HEK293 (cell line): ENCODE results near the gene ZNF687.

Experiments
- CTCF ChIA-PET: fragments of 350-600 bp; formaldehyde crosslinking; extraction: SDS; loops from one replicate; lab custom pipeline; 2021; ENCODE audit warnings: antibody characterized with exemption; lab: Yijun Ruan, JAX
- POLR2A ChIA-PET: fragments of 300-600 bp; formaldehyde crosslinking; extraction: SDS; loops from one replicate; lab custom pipeline; 2020; ENCODE audit warnings: antibody characterized with exemption, inconsistent platforms; lab: Yijun Ruan, JAX
- H3K27ac ChIP-seq: fragments of 200-500 bp; sonication (Bioruptor generic); 2 replicates; pipeline ENCODE4 v1.5.1; 2014; ENCODE audit warnings: low read depth, low read length, control low read depth, inconsistent platforms; ENCODE audit errors: extremely low read depth
- H3K36me3 ChIP-seq, 2 experiments: fragments of 200-500 bp in 1 of 2; sonication (Bioruptor generic) in 1 of 2; 1 replicate in 1 of 2; 2 replicates in 1 of 2; pipeline ENCODE4 v1.5.1; 2014 to 2017; ENCODE audit warnings: inconsistent platforms in 2 of 2, low read length in 2 of 2; ENCODE audit not compliant: control insufficient read depth in 2 of 2, insufficient read depth in 1 of 2
- H3K4me1 ChIP-seq: fragments of 200-500 bp; sonication (Bioruptor generic); 2 replicates; pipeline ENCODE4 v1.5.1; 2014; ENCODE audit warnings: mild to moderate bottlenecking, low read length, inconsistent platforms; ENCODE audit not compliant: control insufficient read depth, insufficient read depth
- H3K4me3 ChIP-seq: 2 replicates; pipeline ENCODE4 v1.5.1; 2011; ENCODE audit warnings: low read depth, mild to moderate bottlenecking, control low read depth, low read length, moderate library complexity
- H3K9me3 ChIP-seq: fragments of 200-500 bp; sonication (Bioruptor generic); 2 replicates; pipeline ENCODE4 v1.5.1; 2014; ENCODE audit warnings: low read depth, low read length, inconsistent platforms; ENCODE audit not compliant: control insufficient read depth, insufficient read depth
- GFI1B ChIP-seq: fragments of 450-650 bp; formaldehyde crosslinking; IDR thresholded peaks from 2 replicates; pipeline ENCODE4 v1.5.1; 2016; ENCODE audit warnings: missing biosample characterization, missing genetic modification characterization
- GLI4 ChIP-seq: fragments of 450-650 bp; formaldehyde crosslinking; IDR thresholded peaks from 2 replicates; pipeline ENCODE4 v1.5.1; 2016; ENCODE audit warnings: missing biosample characterization, missing genetic modification characterization
- MZF1 ChIP-seq: fragments of 450-650 bp; formaldehyde crosslinking; IDR thresholded peaks from 2 replicates; pipeline ENCODE4 v1.5.1; 2017; ENCODE audit warnings: missing biosample characterization, missing genetic modification characterization, borderline replicate concordance
- REST ChIP-seq: fragments of 450-650 bp; formaldehyde crosslinking; IDR thresholded peaks from 2 replicates; pipeline ENCODE4 v1.5.1; 2016; ENCODE audit warnings: missing biosample characterization, missing genetic modification characterization
- ZBTB49 ChIP-seq: fragments of 450-650 bp; formaldehyde crosslinking; IDR thresholded peaks from 2 replicates; pipeline ENCODE4 v1.5.1; 2016; ENCODE audit warnings: missing biosample characterization, missing genetic modification characterization, low read depth
- ZNF121 ChIP-seq: fragments of 450-650 bp; formaldehyde crosslinking; IDR thresholded peaks from 2 replicates; pipeline ENCODE4 v1.5.1; 2016; ENCODE audit warnings: missing biosample characterization, missing genetic modification characterization
- ZNF140 ChIP-seq: fragments of 450-650 bp; formaldehyde crosslinking; IDR thresholded peaks from 2 replicates; pipeline ENCODE4 v1.5.1; 2016; ENCODE audit warnings: missing biosample characterization, missing genetic modification characterization
- ZNF16 ChIP-seq: fragments of 450-650 bp; formaldehyde crosslinking; IDR thresholded peaks from 2 replicates; pipeline ENCODE4 v1.5.1; 2016; ENCODE audit warnings: low read depth, missing biosample characterization, missing genetic modification characterization
- ZNF184 ChIP-seq: fragments of 450-650 bp; IDR thresholded peaks from 2 replicates; pipeline ENCODE4 v1.5.1; 2018; ENCODE audit warnings: missing biosample characterization, mild to moderate bottlenecking, missing genetic modification characterization
- ZNF266 ChIP-seq: fragments of 450-650 bp; formaldehyde crosslinking; IDR thresholded peaks from 2 replicates; pipeline ENCODE4 v1.5.1; 2016; ENCODE audit warnings: missing biosample characterization, missing genetic modification characterization, low read depth
- ZNF274 ChIP-seq, 2 experiments: fragments of 200-500 bp in 1 of 2; fragments of 450-650 bp in 1 of 2; sonication (Bioruptor generic) in 1 of 2; formaldehyde crosslinking in 1 of 2; IDR thresholded peaks; 2 replicates each; pipeline versions ENCODE4 v1.5.1 to v1.6.1; 2014 to 2016; ENCODE audit warnings: borderline replicate concordance in 1 of 2, inconsistent platforms in 1 of 2, low read length in 1 of 2, missing biosample characterization in 1 of 2, missing genetic modification characterization in 1 of 2
- ZNF335 ChIP-seq: fragments of 450-650 bp; formaldehyde crosslinking; conservative IDR thresholded peaks from 2 replicates; pipeline ENCODE4 v1.5.1; 2016; ENCODE audit warnings: missing biosample characterization, missing genetic modification characterization
- ZNF366 ChIP-seq: fragments of 450-650 bp; formaldehyde crosslinking; conservative IDR thresholded peaks from 2 replicates; pipeline ENCODE4 v1.5.1; 2016; ENCODE audit warnings: missing biosample characterization, missing genetic modification characterization
- ZNF423 ChIP-seq: fragments of 450-650 bp; formaldehyde crosslinking; IDR thresholded peaks from 2 replicates; pipeline ENCODE4 v1.5.1; 2016; ENCODE audit warnings: missing biosample characterization, missing genetic modification characterization
- ZNF548 ChIP-seq: fragments of 450-650 bp; formaldehyde crosslinking; IDR thresholded peaks from 2 replicates; pipeline ENCODE4 v1.5.1; 2016; ENCODE audit warnings: missing biosample characterization, missing genetic modification characterization
- ZNF555 ChIP-seq: fragments of 450-650 bp; formaldehyde crosslinking; conservative IDR thresholded peaks from 2 replicates; pipeline ENCODE4 v1.5.1; 2017; ENCODE audit warnings: missing biosample characterization, mild to moderate bottlenecking, missing genetic modification characterization, inconsistent platforms
- ZNF561 ChIP-seq: fragments of 450-650 bp; IDR thresholded peaks from 2 replicates; pipeline ENCODE4 v1.5.1; 2018; ENCODE audit warnings: missing biosample characterization, missing genetic modification characterization, borderline replicate concordance
- TF ChIP-seq, protein P1 (sequence below): fragments of 450-650 bp; formaldehyde crosslinking; IDR thresholded peaks from 2 replicates; pipeline ENCODE4 v1.5.1; 2016; ENCODE audit warnings: missing biosample characterization, missing genetic modification characterization

Gene ZNF687

GRCh38 chr1:151312411-151312810, 30.3 kb downstream of the ZNF687 start:
- Histone ChIP-seq H3K27ac (no peak overlapping the region), H3K9me3 (no peaks in the 10 kb centered on the region), H3K36me3 (peaks cover 12 to 97% of the 10 kb centered on the region in 2 experiments), H3K4me1 (no peaks in the 10 kb centered on the region), H3K4me3 (no peak overlapping the region)
- ChIA-PET CTCF (interaction anchor here (0.6 to 12.7 kb wide), 4 partner anchors 12 to 208 kb away, joined by 3 to 88 read pairs (median 23); no protein-coding TSS in a partner anchor), POLR2A (interaction anchor here (1.6 to 5.0 kb wide), 2 partner anchors 11 to 12 kb away, joined by 7 to 56 read pairs; partner anchors contain the start of gene PI4KB)
- no peak for TF ChIP-seq ZNF274 (IDR thresholded peaks at IDR 0.05; ENCODE audit: low read length)
- TF ChIP-seq ZNF274 (tag by site-specific recombination; IDR thresholded peaks at IDR 0.05; ENCODE audit: borderline replicate concordance) = no peak
- TF ChIP-seq ZNF548 (tag by site-specific recombination) = no peak
- TF ChIP-seq ZNF184 (tag by site-specific recombination) = peak; percentile 94
- TF ChIP-seq ZNF561 (tag by site-specific recombination) = no peak

DNA sequence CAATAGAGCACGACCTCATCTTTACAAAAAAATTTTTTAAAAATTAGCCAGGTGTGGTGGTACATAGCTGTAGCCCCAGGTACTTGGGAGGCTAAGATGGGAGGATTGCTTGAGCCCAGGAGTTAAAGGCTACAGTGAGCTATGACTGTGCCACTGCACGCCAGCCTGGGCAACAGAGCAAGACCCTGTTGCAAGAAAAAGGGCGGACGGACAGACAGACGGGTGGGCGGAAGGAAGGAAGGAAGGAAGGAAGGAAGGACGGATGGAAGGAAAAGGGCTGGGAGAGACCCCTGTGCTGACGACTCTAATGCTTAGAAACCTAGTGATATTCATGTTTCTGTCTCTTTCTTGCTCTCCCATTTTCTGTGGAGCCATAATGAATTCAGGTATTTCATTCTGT, 30.7 kb downstream of the ZNF687 start:
- Histone ChIP-seq H3K27ac (no peak overlapping the region), H3K4me1 (no peaks in the 10 kb centered on the region), H3K36me3 (peaks cover 16 to 97% of the 10 kb centered on the region in 2 experiments), H3K4me3 (no peak overlapping the region), H3K9me3 (no peaks in the 10 kb centered on the region)
- POLR2A ChIA-PET = interaction anchor here (1.5 to 5.0 kb wide), 4 partner anchors 12 to 24 kb away, joined by 5 to 56 read pairs (median 6); partner anchors contain the start of gene PI4KB
- CTCF ChIA-PET = interaction anchor here (0.6 to 12.7 kb wide), 4 partner anchors 12 to 208 kb away, joined by 3 to 88 read pairs (median 23); no protein-coding TSS in a partner anchor
- no peak for TF ChIP-seq MZF1 (tag by site-specific recombination)
- TF ChIP-seq REST (tag by site-specific recombination) = no peak
- no peak for TF ChIP-seq ZNF140 (tag by site-specific recombination)
- TF ChIP-seq GFI1B (tag by site-specific recombination) = no peak
- no peak for TF ChIP-seq ZNF266 (tag by site-specific recombination)
- no peak for TF ChIP-seq ZNF555
- TF ChIP-seq ZNF16 (tag by site-specific recombination) = no peak
- no peak for TF ChIP-seq GLI4 (tag by site-specific recombination)
- TF ChIP-seq ZBTB49 (tag by site-specific recombination) = no peak
- no peak for TF ChIP-seq ZNF423 (tag by site-specific recombination)
- peak; percentile 93 for TF ChIP-seq ZNF366 (tag by site-specific recombination)
- TF ChIP-seq ZNF335 (tag by site-specific recombination) = no peak
- TF ChIP-seq, protein P1, sequence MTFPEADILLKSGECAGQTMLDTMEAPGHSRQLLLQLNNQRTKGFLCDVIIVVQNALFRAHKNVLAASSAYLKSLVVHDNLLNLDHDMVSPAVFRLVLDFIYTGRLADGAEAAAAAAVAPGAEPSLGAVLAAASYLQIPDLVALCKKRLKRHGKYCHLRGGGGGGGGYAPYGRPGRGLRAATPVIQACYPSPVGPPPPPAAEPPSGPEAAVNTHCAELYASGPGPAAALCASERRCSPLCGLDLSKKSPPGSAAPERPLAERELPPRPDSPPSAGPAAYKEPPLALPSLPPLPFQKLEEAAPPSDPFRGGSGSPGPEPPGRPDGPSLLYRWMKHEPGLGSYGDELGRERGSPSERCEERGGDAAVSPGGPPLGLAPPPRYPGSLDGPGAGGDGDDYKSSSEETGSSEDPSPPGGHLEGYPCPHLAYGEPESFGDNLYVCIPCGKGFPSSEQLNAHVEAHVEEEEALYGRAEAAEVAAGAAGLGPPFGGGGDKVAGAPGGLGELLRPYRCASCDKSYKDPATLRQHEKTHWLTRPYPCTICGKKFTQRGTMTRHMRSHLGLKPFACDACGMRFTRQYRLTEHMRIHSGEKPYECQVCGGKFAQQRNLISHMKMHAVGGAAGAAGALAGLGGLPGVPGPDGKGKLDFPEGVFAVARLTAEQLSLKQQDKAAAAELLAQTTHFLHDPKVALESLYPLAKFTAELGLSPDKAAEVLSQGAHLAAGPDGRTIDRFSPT (tag by site-specific recombination) = no peak
- TF ChIP-seq ZNF121 = peak; percentile 77; the same call in 1 of the 2 replicates
